Heart left ventricle (tissue), 16 donors: Measurements from ENCODE around the gene CFAP251. TPM values are rescaled to one million over a fixed set of nuclear protein-coding genes. Genes with fewer than 3 reads are reported as not detected.

Source experiments
- ATAC-seq, 4 donors: fragments of 200-7000 bp; cut with Tn5 transposase; one replicate each; pipeline ENCODE4 v1.9.1; 2020 to 2022; ENCODE audit warnings: moderate library complexity in 4 of 4, mild to moderate bottlenecking in 3 of 4, moderate number of reproducible peaks in 1 of 4
- DNase-seq, 5 donors: peaks; one replicate each; pipeline ENCODE4 v3.0.0-alpha.2; 2020
- H3K27ac ChIP-seq, 12 donors: fragments of 200-600 bp; sonication (generic) in 4 of 12; one replicate each; pipeline versions ENCODE4 v1.5.0 to v1.8.0; 2016 to 2022; ENCODE audit warnings: mild to moderate bottlenecking in 2 of 12
- H3K27me3 ChIP-seq, 9 donors: fragments of 200-600 bp; sonication (generic) in 2 of 9; one replicate each; pipeline versions ENCODE4 v1.5.1 to v1.8.0; 2016 to 2022; ENCODE audit warnings: mild to moderate bottlenecking in 3 of 9
- H3K36me3 ChIP-seq, 9 donors: fragments of 200-600 bp; sonication (generic) in 2 of 9; one replicate each; pipeline versions ENCODE4 v1.5.0 to v1.8.0; 2018 to 2022; ENCODE audit warnings: mild to moderate bottlenecking in 2 of 9
- H3K4me1 ChIP-seq, 12 donors: fragments of 200-600 bp; sonication (generic) in 4 of 12; one replicate each; pipeline versions ENCODE4 v1.5.0 to v1.8.0; 2016 to 2022; ENCODE audit warnings: mild to moderate bottlenecking in 3 of 12
- H3K4me3 ChIP-seq, 12 donors: fragments of 200-600 bp; sonication (generic) in 4 of 12; one replicate each; pipeline versions ENCODE4 v1.5.0 to v1.8.0; 2017 to 2022; ENCODE audit warnings: mild to moderate bottlenecking in 9 of 12, moderate library complexity in 4 of 12
- H3K9me3 ChIP-seq, 12 donors: fragments of 200-600 bp; sonication (generic) in 4 of 12; one replicate each; pipeline versions ENCODE4 v1.5.0 to v1.8.0; 2016 to 2022; ENCODE audit warnings: mild to moderate bottlenecking in 1 of 12
- POLR2A ChIP-seq, 2 donors: fragments of 450-650 bp; IDR thresholded peaks; one replicate each; pipeline ENCODE4 v1.6.1; 2017; ENCODE audit warnings: antibody characterized with exemption in 2 of 2, mild to moderate bottlenecking in 2 of 2, moderate library complexity in 2 of 2
- WGBS, 4 donors: extraction: QIAGEN DNeasy Blood & Tissue Kit in 2 of 4; methylation state at CpG; one replicate each; pipeline versions ENCODE4 v1.1.5 to v1.1.7; 2013 to 2018; 5-methylcytosine and 5-hydroxymethylcytosine counted together
- intact Hi-C, 10 donors: fragments of 100-400 bp; cut with DNase I; formaldehyde crosslinking; loops; one replicate each; pipeline versions ENCODE4 v1.11.1 to v1.14.2; 2022
- polyA plus RNA-seq, 2 donors: library from polyadenylated mRNA; stranded (reverse); fragments of 200-250 nt; gene quantifications; one replicate each; pipeline ENCODE4 v1.2.3, GENCODE V29; 2013
- total RNA-seq, 9 donors: library from RNA; depleted of rRNA in 2 of 9; stranded (reverse); fragments of >200 nt in 2 of 9; fragmentation: NEBNext Ultra II Directional in 3 of 9; extraction: Animal tissue kit (Norgen Biotek cat#: 25700) in 3 of 9; gene quantifications; one replicate each; pipeline versions ENCODE4 v1.1.0 to v1.2.4, GENCODE V29; 2016 to 2023
- TF ChIP-seq, protein P1 (sequence below), 12 donors: fragments of 200-600 bp; sonication (generic) in 4 of 12; IDR thresholded peaks; one replicate each; pipeline versions ENCODE4 v1.5.0 to v1.8.0; 2018 to 2022; ENCODE audit warnings: antibody characterized with exemption in 12 of 12, mild to moderate bottlenecking in 5 of 12
- donor health status: ischemic (EF 13 %, LVEDD 7.1; RV severe dilation, severe dysfunction).
- donor health status: healthy with polysubstance abuse.
- donor health status: DM: no; HTN: yes; CAD: no.
- donor health status: DM: no; HTN: no; CAD: no.
- donor health status: ischemic (EF 25% LVEDD 6.9; RV normal size, moderate dysfunction).
- donor health status: ischemic (EF 25% LVEDD 5.7; RV mildly dilated, moderate dysfunction).
- donor health status: healthy.
- donor health status: DM: yes; HTN: yes; CAD: no.
- donor health status: ischemic (EF 35%, LVEDD 5.7; RV mildly dilated, moderate dysfunction).
- donor health status: nonischemic (EF 11% LVEDD 7.7; RV severe dilation, severe dysfunction).
- donor health status: DM: yes; HTN: yes; CAD: no.
- donor health status: PGD.
- donor health status: ischemic (EF 29% LVEDD 5.4; RV normal size, mild dysfunction).
- donor health status: nonischemic (EF 23%, LVEDD 6.1; RV moderate dilation, normal function).

CFAP251 gene
- total and polyA plus RNA-seq, 11 donors, result 0.60 to 8.0 (median 1.4) TPM

DNA sequence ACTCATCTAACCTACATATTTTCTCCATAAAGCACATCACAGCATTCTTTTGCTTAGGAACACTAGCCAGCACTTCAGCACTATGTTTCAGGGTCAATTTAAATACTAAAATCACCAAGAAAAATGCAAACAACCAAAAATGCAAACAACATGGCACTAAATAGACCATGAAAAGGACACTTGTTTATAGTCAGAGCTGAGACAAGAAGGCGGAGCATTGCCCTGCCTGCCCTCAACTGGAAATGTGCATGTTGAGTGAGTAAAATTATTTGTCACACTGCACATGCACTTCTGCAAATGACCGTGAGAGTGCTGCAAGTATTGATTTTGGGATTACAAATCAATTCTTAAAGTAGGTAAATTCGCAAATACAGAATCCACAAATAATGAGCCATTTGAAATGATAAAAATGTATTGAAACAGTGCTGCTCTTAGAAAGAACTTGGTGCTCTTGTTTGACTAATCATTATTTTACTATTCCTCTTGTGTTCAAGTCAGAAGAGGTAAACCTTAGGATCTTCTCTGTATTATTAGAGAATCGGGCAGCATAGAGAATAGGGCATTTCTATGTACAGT lies 34.8 kb downstream of the CFAP251 start:
- ATAC-seq, result no peak
- Histone ChIP-seq H3K4me1 (no peaks in the 10 kb centered on the region), H3K27me3 (no peaks in the 10 kb centered on the region), H3K27ac (no peak overlapping the region), H3K4me3 (no peak overlapping the region), H3K9me3 (peaks cover 0 to 4% (median 0%) of the 10 kb centered on the region in 12 donors), H3K36me3 (no peaks in the 10 kb centered on the region)
- DNase-seq, result no peak
- TF ChIP-seq POLR2A (IDR thresholded peaks at IDR 0.05), result no peak
- TF ChIP-seq, protein P1, sequence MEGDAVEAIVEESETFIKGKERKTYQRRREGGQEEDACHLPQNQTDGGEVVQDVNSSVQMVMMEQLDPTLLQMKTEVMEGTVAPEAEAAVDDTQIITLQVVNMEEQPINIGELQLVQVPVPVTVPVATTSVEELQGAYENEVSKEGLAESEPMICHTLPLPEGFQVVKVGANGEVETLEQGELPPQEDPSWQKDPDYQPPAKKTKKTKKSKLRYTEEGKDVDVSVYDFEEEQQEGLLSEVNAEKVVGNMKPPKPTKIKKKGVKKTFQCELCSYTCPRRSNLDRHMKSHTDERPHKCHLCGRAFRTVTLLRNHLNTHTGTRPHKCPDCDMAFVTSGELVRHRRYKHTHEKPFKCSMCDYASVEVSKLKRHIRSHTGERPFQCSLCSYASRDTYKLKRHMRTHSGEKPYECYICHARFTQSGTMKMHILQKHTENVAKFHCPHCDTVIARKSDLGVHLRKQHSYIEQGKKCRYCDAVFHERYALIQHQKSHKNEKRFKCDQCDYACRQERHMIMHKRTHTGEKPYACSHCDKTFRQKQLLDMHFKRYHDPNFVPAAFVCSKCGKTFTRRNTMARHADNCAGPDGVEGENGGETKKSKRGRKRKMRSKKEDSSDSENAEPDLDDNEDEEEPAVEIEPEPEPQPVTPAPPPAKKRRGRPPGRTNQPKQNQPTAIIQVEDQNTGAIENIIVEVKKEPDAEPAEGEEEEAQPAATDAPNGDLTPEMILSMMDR (IDR thresholded peaks at IDR 0.05), result no peak
- intact Hi-C loops, result loop anchor here in 1 of 10 donors (10.0 kb wide), 1 partner anchor 72 kb away; the partner anchor contains the start of gene BCL7A
- 95% methylated on average over 4 of the region's 4 CpGs for WGBS, 4 donors

DNA sequence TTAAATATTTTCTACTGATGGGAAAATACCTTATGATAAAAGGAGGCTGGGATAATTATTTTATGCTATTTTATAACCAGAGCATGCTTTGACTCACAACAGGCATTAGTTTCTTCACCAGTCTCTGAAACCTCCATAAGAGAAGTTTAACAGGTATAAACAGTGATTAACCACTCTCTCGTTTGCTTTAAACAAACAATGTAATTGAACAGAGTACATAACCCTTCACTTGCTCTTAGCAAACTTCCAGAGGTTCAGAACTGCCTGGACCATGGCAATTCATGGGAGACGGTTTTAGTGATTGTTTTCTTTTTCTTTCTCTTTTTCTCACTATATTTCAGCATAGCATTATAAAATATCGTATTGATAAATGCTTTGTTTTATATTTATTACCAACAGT lies 35.3 kb downstream of the CFAP251 start:
- intact Hi-C loops, result loop anchor here in 1 of 10 donors (10.0 kb wide), 1 partner anchor 71 kb away; the partner anchor contains the start of gene BCL7A
- no peaks in the 10 kb centered on the region for H3K4me1 ChIP-seq
- WGBS, 4 donors, result 86 to 92% (median 88%) methylated on average over 3 of the region's 3 CpGs
- H3K36me3 ChIP-seq, result no peaks in the 10 kb centered on the region
- DNase-seq, result no peak
- H3K27ac ChIP-seq, result no peak overlapping the region
- peaks cover 0 to 4% (median 0%) of the 10 kb centered on the region in 12 donors for H3K9me3 ChIP-seq
- ATAC-seq, result no peak
- no peaks in the 10 kb centered on the region for H3K27me3 ChIP-seq
- H3K4me3 ChIP-seq, result no peak overlapping the region
- no peak for TF ChIP-seq POLR2A (IDR thresholded peaks at IDR 0.05)
- TF ChIP-seq, protein P1 (IDR thresholded peaks at IDR 0.05), result no peak

DNA sequence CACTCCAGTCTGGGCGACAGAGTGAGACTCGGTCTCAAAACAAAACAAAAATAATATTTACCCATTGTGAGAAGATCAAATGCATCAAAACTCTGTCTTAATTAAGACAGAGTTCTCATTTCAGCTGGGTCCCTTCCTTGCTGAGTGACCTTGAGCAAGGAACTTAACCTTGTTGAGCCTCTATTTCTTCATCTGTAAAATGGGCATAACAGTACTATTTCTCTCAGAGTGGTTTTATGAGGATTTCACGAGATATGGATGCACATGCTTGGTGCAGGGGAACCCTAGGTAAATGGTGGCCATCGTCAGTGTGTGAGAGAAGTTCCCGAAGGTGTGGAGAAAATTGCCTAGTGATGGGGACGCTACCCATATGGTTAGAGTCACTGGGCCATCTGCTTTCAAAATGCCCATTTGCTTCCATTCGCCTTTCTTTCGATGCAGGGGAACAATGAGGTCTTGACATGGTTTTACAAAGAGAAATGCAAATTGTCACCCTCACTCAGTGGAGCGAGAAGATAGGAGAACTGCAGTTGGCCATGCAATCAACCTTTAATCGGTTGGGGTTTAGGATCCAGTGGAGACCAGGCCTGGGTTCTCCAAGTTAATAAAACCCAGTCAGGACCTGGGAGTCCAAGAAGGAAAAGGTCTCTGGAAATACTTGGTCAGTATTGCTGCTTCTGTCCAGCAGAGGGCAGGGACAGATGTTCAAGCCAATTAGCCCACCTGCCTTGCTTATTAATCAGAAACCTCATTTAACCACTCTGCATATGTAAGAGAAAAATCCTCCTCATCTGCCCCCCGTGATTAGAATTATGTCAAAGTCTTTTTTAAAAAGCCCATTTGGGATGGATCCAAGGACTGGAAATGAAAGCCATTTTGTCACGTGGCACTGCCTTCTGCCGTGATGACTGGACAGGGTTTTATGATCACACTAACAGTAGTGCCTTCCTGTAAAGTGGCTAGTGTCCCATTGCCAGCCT lies 37.2 kb downstream of the CFAP251 start:
- H3K9me3 ChIP-seq, result peaks cover 0 to 4% (median 0%) of the 10 kb centered on the region in 12 donors
- DNase-seq (no peak), ATAC-seq (no peak)
- H3K4me1 ChIP-seq, result no peaks in the 10 kb centered on the region
- 87 to 89% (median 88%) methylated on average over 13 of the region's 13 CpGs for WGBS, 4 donors
- no peaks in the 10 kb centered on the region for H3K27me3 ChIP-seq
- H3K4me3 ChIP-seq, result no peak overlapping the region
- H3K36me3 ChIP-seq, result no peaks in the 10 kb centered on the region
- no peak overlapping the region for H3K27ac ChIP-seq
- intact Hi-C loops, result loop anchor here in 3 of 10 donors (5.0 to 10.0 kb wide), 3 partner anchors 67 to 72 kb away; partner anchors contain the start of gene BCL7A (in 2 of the 3)
- TF ChIP-seq, protein P1 (IDR thresholded peaks at IDR 0.05), result peak in 9 of 12 donors; percentile 24 to 59 (median 49)
- no peak for TF ChIP-seq POLR2A (IDR thresholded peaks at IDR 0.05)
